SK-N-MC (cell line): ENCODE measurements around the gene ZNF628.

Source experiments
- EZH2 ChIP-seq: fragments of 200-600 bp; sonication (generic); IDR thresholded peaks from one replicate; pipeline ENCODE4 v1.6.1; 2017; ENCODE audit warnings: antibody characterized with exemption
- POLR2AphosphoS5 ChIP-seq: IDR thresholded peaks from 2 replicates; pipeline ENCODE4 v1.6.1; 2012; ENCODE audit warnings: mild to moderate bottlenecking, low read depth, low read length, borderline replicate concordance

- TF ChIP-seq POLR2AphosphoS5 (no peak), EZH2 (no peak)
These were observed 3.0 kb upstream of the ZNF628 start for GRCh38 chr19:55473225-55474012.
